Measurements from ENCODE around the gene PIF1.
"Not testable (repeated sequence)": the region's sequence is repeated elsewhere in the genome, so short reads cannot be mapped to it uniquely, and the experiment has no call there.

Gene PIF1

GRCh38 chr15:64833690-64834089 lies 8.2 kb upstream of the PIF1 start:
- no peak for DNase-seq (ENCODE audit: low read depth)
- TF ChIP-seq, protein P1, sequence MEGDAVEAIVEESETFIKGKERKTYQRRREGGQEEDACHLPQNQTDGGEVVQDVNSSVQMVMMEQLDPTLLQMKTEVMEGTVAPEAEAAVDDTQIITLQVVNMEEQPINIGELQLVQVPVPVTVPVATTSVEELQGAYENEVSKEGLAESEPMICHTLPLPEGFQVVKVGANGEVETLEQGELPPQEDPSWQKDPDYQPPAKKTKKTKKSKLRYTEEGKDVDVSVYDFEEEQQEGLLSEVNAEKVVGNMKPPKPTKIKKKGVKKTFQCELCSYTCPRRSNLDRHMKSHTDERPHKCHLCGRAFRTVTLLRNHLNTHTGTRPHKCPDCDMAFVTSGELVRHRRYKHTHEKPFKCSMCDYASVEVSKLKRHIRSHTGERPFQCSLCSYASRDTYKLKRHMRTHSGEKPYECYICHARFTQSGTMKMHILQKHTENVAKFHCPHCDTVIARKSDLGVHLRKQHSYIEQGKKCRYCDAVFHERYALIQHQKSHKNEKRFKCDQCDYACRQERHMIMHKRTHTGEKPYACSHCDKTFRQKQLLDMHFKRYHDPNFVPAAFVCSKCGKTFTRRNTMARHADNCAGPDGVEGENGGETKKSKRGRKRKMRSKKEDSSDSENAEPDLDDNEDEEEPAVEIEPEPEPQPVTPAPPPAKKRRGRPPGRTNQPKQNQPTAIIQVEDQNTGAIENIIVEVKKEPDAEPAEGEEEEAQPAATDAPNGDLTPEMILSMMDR (conservative IDR thresholded peaks at IDR 0.05; ENCODE audit: low read length), result no peak
- no peak overlapping the region for H3K4me3 ChIP-seq (ENCODE audit: low read length)

DNA sequence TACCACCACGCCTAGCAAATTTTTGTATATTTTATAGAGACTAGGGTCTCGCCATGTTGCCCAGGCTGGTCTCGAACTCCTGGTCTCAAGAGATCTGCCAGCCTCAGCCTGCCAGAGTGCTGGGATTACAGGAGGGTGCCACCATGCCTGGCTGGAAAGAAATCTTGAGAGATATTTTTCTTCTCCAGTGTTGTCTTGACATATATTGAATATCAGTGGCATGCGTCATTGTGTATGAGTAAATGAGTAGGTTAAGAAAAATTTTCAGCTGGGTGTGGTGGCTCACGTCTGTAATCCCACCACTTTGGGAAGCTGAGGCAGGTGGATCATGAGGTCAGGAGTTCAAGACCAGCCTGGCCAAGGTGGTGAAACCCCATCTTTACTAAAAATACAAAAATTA lies 3.5 kb upstream of the PIF1 start:
- no peak overlapping the region for H3K4me3 ChIP-seq (ENCODE audit: low read length)
- TF ChIP-seq, protein P1 (conservative IDR thresholded peaks at IDR 0.05; ENCODE audit: low read length), result no peak
- no peak for DNase-seq (ENCODE audit: low read depth)

- TF ChIP-seq, protein P1 (conservative IDR thresholded peaks at IDR 0.05; ENCODE audit: low read length), result no peak
- peak overlapping the region; percentile 67 for H3K4me3 ChIP-seq (ENCODE audit: low read length)
- no peak for DNase-seq (ENCODE audit: low read depth)
These were observed 467 bp downstream of the PIF1 start for GRCh38 chr15:64824929-64825430.

DNA sequence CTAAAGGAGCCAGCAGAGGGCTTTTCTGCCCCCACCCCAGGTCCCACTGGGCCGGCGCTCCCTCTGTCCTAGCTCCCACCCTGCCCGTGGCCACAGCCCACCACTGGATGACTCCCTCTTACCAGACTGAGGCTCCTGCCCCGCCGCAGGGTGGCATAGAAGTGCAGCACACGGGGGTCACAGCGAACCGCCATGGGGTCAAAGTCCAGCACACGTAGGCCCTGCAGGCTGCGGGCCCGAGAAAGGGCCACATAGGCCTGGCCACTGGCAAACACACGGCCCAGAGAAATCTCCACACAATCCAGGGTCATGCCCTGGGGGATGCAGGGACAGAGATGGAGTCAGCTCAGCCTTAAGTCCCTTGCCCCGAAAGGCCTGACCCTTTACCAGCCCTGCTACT lies 9.0 kb downstream of the PIF1 start:
- no peak for DNase-seq (ENCODE audit: low read depth)
- H3K4me3 ChIP-seq (ENCODE audit: low read length), result no peak overlapping the region
- TF ChIP-seq, protein P1 (conservative IDR thresholded peaks at IDR 0.05; ENCODE audit: low read length), result no peak

DNA sequence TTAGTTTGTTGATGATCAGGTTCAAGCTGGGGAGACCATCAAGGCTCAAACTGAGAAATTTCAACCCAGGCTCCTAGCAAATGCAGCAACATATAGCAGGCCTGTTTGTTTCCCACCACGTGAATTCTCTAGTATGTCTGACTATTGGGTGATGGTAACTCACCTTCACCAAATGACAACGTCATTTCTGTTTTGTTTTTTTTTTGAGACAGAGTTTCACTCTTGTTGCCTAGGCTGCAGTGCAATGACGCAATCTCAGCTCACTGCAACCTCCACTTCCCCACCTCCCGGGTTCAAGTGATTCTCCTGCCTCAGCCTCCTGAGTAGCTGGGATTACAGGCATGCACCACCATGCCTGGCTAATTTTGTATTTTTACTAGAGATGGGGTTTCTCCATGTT lies 10.5 kb downstream of the PIF1 start:
- not testable (repeated sequence) for DNase-seq (ENCODE audit: low read depth); H3K4me3 ChIP-seq (ENCODE audit: low read length)

GRCh38 chr15:64814283-64814682 lies 11.2 kb downstream of the PIF1 start:
- H3K4me3 ChIP-seq (ENCODE audit: low read length), result not testable (repeated sequence)

DNA sequence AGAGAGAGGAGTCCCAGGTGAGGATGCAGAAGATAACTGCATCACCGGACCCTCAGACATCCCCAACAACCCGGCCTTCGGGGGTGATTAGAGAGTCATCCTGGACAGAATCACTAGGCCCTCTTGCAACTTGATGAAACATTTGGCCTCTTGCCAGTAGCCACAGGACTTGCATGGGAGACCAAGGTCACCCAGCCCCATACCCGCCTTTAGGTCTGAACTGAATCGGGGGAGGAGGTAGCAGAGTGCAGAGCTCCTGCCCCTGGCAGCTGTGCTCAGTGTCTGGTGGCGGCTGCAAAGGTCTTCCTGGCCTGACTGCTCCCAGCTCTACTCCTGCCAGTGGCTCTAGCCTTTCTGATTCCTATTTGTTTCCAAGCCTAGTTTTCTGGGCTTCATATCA lies 12.4 kb downstream of the PIF1 start:
- no peak overlapping the region for H3K4me3 ChIP-seq (ENCODE audit: low read length)
- TF ChIP-seq, protein P1 (conservative IDR thresholded peaks at IDR 0.05; ENCODE audit: low read length), result no peak
- peak; percentile 44 for DNase-seq (ENCODE audit: low read depth)

More at GRCh38 chr15:64814283-64814682, 11.2 kb downstream of the PIF1 start:
- not testable (repeated sequence) for DNase-seq (ENCODE audit: low read depth)

DNA sequence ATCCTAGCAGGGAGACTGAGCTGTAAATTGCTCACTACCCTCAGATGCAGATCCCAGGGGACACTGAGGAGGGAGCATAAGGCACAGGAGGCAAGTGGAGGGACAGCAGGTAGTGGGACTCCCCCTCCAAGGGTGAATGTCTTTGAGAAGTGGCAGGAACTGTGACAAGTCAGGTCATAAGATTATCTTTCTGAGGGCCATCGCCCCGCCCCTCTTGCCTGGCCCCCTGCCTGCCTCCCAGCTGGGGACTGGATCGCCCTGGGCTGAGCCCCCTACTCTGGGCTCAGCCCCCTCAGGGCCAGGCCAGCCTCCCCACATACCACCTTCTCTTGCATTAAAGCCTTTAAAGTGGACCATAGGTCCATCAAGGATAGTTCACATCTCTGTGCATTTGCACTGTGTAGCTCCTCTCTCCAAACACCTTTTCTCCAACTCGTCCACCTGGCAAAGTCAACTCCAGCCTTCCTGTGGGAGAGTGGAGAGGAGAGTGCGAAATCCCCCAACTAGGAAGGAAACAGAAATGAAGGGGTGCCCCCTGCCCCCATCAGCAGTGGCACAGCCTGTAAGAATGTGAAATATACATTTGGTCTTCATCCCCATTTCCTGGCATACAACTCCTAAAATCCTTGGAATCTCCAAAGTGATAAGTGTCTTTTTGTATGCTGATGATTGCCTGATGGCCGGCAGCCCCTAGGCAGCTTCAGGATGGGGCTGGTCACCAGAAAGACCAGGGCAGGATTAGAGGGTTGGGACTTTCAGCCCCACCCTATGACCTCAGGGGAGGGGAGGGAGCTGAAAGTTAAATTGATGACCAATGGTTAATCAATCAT lies 14.7 kb downstream of the PIF1 start:
- TF ChIP-seq, protein P1 (conservative IDR thresholded peaks at IDR 0.05; ENCODE audit: low read length), result no peak
- no peak overlapping the region for H3K4me3 ChIP-seq (ENCODE audit: low read length)
- DNase-seq (ENCODE audit: low read depth), result no peak
